PC-3 (cell line): Measurements from ENCODE around the gene FHL3. TPM values are rescaled to one million over a fixed set of nuclear protein-coding genes. Genes with fewer than 3 reads are reported as not detected.

Experiments used
- ATAC-seq: fragments of 200-7000 bp; cut with Tn5 transposase; 2 replicates; pipeline ENCODE4 v1.9.1; 2020; ENCODE audit warnings: mild to moderate bottlenecking, moderate library complexity
- BruUV-seq: library from RNA; stranded (reverse); fragments of 400-500 nt; replicated peaks from 2 replicates; lab custom pipeline; 2021; lab: Mats Ljungman, UMichigan
- CTCF ChIA-PET: fragments of 300-600 bp; sonication (Branson Sonifier 250); formaldehyde crosslinking; loops from one replicate; lab custom pipeline; 2022; ENCODE audit warnings: antibody characterized with exemption; lab: Charles Lee
- POLR2A ChIA-PET: fragments of 300-600 bp; sonication (Branson Sonifier 250); formaldehyde crosslinking; loops from one replicate; lab custom pipeline; 2022; ENCODE audit warnings: antibody characterized with exemption; ENCODE audit not compliant: unreplicated experiment; lab: Charles Lee
- DNase-seq: peaks from one replicate; pipeline ENCODE4 v3.0.0-alpha.2; 2015
- H2AFZ ChIP-seq: fragments of 300-600 bp; sonication (generic); 2 replicates; pipeline ENCODE4 v1.6.0; 2016; ENCODE audit warnings: antibody characterized with exemption, low read length
- H3F3A ChIP-seq: fragments of 300-600 bp; sonication (generic); one replicate; pipeline ENCODE4 v1.6.0; 2017; ENCODE audit warnings: antibody characterized with exemption, low read length, control low read depth, mild to moderate bottlenecking; ENCODE audit not compliant: unreplicated experiment
- H3K27ac ChIP-seq: fragments of 300-600 bp; sonication (generic); 2 replicates; pipeline ENCODE4 v1.5.1; 2016; ENCODE audit warnings: mild to moderate bottlenecking, low read length
- H3K27me3 ChIP-seq: fragments of 300-600 bp; sonication (generic); 2 replicates; pipeline ENCODE4 v1.6.1; 2016; ENCODE audit warnings: low read length, mixed read lengths
- H3K36me3 ChIP-seq: fragments of 300-600 bp; sonication (generic); 2 replicates; pipeline ENCODE4 v1.6.1; 2016; ENCODE audit warnings: low read depth, mixed run types, low read length, mixed read lengths
- H3K4me1 ChIP-seq: fragments of 300-600 bp; sonication (generic); 2 replicates; pipeline ENCODE4 v1.5.1; 2016; ENCODE audit warnings: low read length; ENCODE audit not compliant: insufficient read depth
- H3K4me2 ChIP-seq: fragments of 300-600 bp; sonication (generic); 2 replicates; pipeline ENCODE4 v1.6.0; 2016; ENCODE audit warnings: low read length
- H3K4me3 ChIP-seq: fragments of 300-600 bp; sonication (generic); 2 replicates; pipeline ENCODE4 v1.5.1; 2016; ENCODE audit warnings: mild to moderate bottlenecking, low read length, mixed read lengths
- H3K79me2 ChIP-seq: fragments of 300-600 bp; sonication (generic); 2 replicates; pipeline ENCODE4 v1.6.1; 2017; ENCODE audit warnings: low read length, mixed read lengths
- H3K9ac ChIP-seq: fragments of 300-600 bp; sonication (generic); 2 replicates; pipeline ENCODE4 v1.6.0; 2016; ENCODE audit warnings: mild to moderate bottlenecking, low read length
- H3K9me2 ChIP-seq: fragments of 300-600 bp; sonication (generic); replicated peaks from 2 replicates; pipeline ENCODE4 v1.6.1; 2016; ENCODE audit warnings: mixed run types, low read length, mixed read lengths
- H3K9me3 ChIP-seq: fragments of 300-600 bp; sonication (generic); 2 replicates; pipeline ENCODE4 v1.6.1; 2016; ENCODE audit warnings: low read length, mixed read lengths
- H4K20me1 ChIP-seq: fragments of 300-600 bp; sonication (generic); 2 replicates; pipeline ENCODE4 v1.6.1; 2016; ENCODE audit warnings: low read length, mixed read lengths
- CTCF ChIP-seq: fragments of 300-600 bp; sonication (generic); conservative IDR thresholded peaks from 2 replicates; pipeline ENCODE4 v1.5.1; 2017; ENCODE audit warnings: antibody characterized with exemption, low read depth, mild to moderate bottlenecking, low read length
- EZH2 ChIP-seq: fragments of 300-600 bp; sonication (generic); IDR thresholded peaks from one replicate; pipeline ENCODE4 v1.6.1; 2017; ENCODE audit warnings: antibody characterized with exemption, mild to moderate bottlenecking, low read length; ENCODE audit not compliant: unreplicated experiment
- EZH2phosphoT487 ChIP-seq: fragments of 300-600 bp; sonication (generic); IDR thresholded peaks from 2 replicates; pipeline ENCODE4 v1.6.1; 2018; ENCODE audit warnings: mild to moderate bottlenecking, antibody characterized with exemption, low read length, borderline replicate concordance
- intact Hi-C: fragments of 100-400 bp; cut with micrococcal nuclease; formaldehyde crosslinking; loops from 2 replicates; pipeline ENCODE4 v1.9.0; 2023
- total RNA-seq: library from RNA; depleted of rRNA; stranded (reverse); fragments of >200 nt; gene quantifications from 2 replicates; pipeline ENCODE4 v1.2.3, GENCODE V29; 2014

The FHL3 gene
- total RNA-seq, 1 experiment from 2014 or later, result 6.3 TPM

GRCh38 chr1:37955685-37956084 is 49.6 kb downstream of the FHL3 start:
- Histone ChIP-seq H3K79me2 (no peaks in the 10 kb centered on the region), H3K4me1 (no peaks in the 10 kb centered on the region), H3K9ac (no peak overlapping the region), H4K20me1 (no peaks in the 10 kb centered on the region), H3K27me3 (no peaks in the 10 kb centered on the region), H3F3A (no peaks in the 10 kb centered on the region), H3K4me3 (no peak overlapping the region), H2AFZ (no peak overlapping the region), H3K27ac (no peak overlapping the region), H3K4me2 (no peak overlapping the region), H3K9me3 (no peaks in the 10 kb centered on the region), H3K36me3 (peaks cover 22% of the 10 kb centered on the region), H3K9me2 (no peaks in the 10 kb centered on the region)
- no peak for TF ChIP-seq CTCF
- ATAC-seq (no peak), DNase-seq (no peak)
- ChIA-PET POLR2A (no interaction called here), CTCF (no interaction called here)
- intact Hi-C loops, result no loop called here
- BruUV-seq, result TSS peak; percentile 10

- Histone ChIP-seq H3K36me3 (peaks cover 17% of the 10 kb centered on the region), H3K9me2 (no peaks in the 10 kb centered on the region), H4K20me1 (no peaks in the 10 kb centered on the region), H3K9me3 (no peaks in the 10 kb centered on the region), H3K4me2 (no peak overlapping the region), H3K4me3 (no peak overlapping the region), H3K9ac (no peak overlapping the region), H3K27me3 (no peaks in the 10 kb centered on the region), H3K79me2 (no peaks in the 10 kb centered on the region), H2AFZ (no peak overlapping the region), H3K4me1 (no peaks in the 10 kb centered on the region), H3F3A (no peaks in the 10 kb centered on the region), H3K27ac (no peak overlapping the region)
- POLR2A ChIA-PET, result no interaction called here
- no peak for TF ChIP-seq EZH2
- TF ChIP-seq EZH2phosphoT487, result no peak
- ATAC-seq (peak; percentile 38), DNase-seq (no peak)
- BruUV-seq, result no TSS peak
- intact Hi-C loops, result no loop called here
- CTCF ChIA-PET, result interaction anchor here (0.5 kb wide), 1 partner anchor 27 kb away, joined by 3 read pairs; no protein-coding TSS in a partner anchor
Measured at GRCh38 chr1:37954316-37954971, 50.9 kb downstream of the FHL3 start.

GRCh38 chr1:37952738-37953137 is 52.6 kb downstream of the FHL3 start:
- Histone ChIP-seq H3K9me3 (no peaks in the 10 kb centered on the region), H2AFZ (no peak overlapping the region), H3K9me2 (no peaks in the 10 kb centered on the region), H3K4me2 (no peak overlapping the region), H3K4me1 (no peaks in the 10 kb centered on the region), H4K20me1 (no peaks in the 10 kb centered on the region), H3K27me3 (no peaks in the 10 kb centered on the region), H3K27ac (no peak overlapping the region), H3K4me3 (no peak overlapping the region), H3F3A (no peaks in the 10 kb centered on the region), H3K9ac (no peak overlapping the region), H3K79me2 (no peaks in the 10 kb centered on the region), H3K36me3 (peaks cover under 1% of the 10 kb centered on the region; the same call in 1 of the 2 replicates)
- POLR2A ChIA-PET, result no interaction called here
- TF ChIP-seq CTCF, result no peak
- no peak for TF ChIP-seq EZH2
- TF ChIP-seq EZH2phosphoT487, result no peak
- intact Hi-C loops, result no loop called here
- CTCF ChIA-PET, result no interaction called here
- ATAC-seq, result no peak
- DNase-seq, result no peak
- no TSS peak for BruUV-seq
